Measurements from ENCODE around the gene ORC5.

ORC5 gene

GRCh38 chr7:104161244-104161643, 46.6 kb downstream of the ORC5 start:
- DNase-seq (ENCODE audit: low read depth), result no peak
- TF ChIP-seq, protein P1, sequence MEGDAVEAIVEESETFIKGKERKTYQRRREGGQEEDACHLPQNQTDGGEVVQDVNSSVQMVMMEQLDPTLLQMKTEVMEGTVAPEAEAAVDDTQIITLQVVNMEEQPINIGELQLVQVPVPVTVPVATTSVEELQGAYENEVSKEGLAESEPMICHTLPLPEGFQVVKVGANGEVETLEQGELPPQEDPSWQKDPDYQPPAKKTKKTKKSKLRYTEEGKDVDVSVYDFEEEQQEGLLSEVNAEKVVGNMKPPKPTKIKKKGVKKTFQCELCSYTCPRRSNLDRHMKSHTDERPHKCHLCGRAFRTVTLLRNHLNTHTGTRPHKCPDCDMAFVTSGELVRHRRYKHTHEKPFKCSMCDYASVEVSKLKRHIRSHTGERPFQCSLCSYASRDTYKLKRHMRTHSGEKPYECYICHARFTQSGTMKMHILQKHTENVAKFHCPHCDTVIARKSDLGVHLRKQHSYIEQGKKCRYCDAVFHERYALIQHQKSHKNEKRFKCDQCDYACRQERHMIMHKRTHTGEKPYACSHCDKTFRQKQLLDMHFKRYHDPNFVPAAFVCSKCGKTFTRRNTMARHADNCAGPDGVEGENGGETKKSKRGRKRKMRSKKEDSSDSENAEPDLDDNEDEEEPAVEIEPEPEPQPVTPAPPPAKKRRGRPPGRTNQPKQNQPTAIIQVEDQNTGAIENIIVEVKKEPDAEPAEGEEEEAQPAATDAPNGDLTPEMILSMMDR (IDR thresholded peaks at IDR 0.05; ENCODE audit: low read depth, low read length), result no peak
- TF ChIP-seq MYC (IDR thresholded peaks at IDR 0.05; ENCODE audit: low read depth, low read length), result no peak
- no peak overlapping the region for H3K4me3 ChIP-seq (ENCODE audit: low read depth, low read length)

DNA sequence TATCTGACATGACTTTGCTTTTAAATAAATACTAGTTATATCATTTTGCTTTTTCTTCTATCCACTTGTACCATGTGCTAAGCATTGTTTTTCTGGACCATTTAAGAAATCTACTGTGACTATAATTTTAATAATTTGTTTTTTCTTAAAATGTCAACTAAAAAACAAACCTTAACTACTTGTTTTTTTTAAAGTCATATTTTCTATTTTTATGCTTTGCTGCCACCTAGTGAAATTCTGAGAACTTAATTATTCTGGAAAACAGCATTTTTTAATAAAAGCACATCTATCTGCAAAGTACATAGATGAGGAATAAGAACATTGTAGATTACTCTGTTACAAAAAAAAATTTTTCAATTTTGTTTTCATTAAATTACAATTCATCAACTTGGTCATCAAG, 47.4 kb downstream of the ORC5 start:
- TF ChIP-seq, protein P2, sequence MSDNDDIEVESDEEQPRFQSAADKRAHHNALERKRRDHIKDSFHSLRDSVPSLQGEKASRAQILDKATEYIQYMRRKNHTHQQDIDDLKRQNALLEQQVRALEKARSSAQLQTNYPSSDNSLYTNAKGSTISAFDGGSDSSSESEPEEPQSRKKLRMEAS (IDR thresholded peaks at IDR 0.05; ENCODE audit: low read depth, low read length), result no peak
- TF ChIP-seq MYC (IDR thresholded peaks at IDR 0.05; ENCODE audit: low read depth, low read length) (no peak), POLR2A (IDR thresholded peaks at IDR 0.05; ENCODE audit: extremely low read depth, insufficient read length) (no peak)
- TF ChIP-seq, protein P1 (IDR thresholded peaks at IDR 0.05; ENCODE audit: low read depth, low read length), result no peak
- no peak overlapping the region for H3K4me3 ChIP-seq (ENCODE audit: low read depth, low read length)
- DNase-seq (ENCODE audit: low read depth), result peak; percentile 28

DNA sequence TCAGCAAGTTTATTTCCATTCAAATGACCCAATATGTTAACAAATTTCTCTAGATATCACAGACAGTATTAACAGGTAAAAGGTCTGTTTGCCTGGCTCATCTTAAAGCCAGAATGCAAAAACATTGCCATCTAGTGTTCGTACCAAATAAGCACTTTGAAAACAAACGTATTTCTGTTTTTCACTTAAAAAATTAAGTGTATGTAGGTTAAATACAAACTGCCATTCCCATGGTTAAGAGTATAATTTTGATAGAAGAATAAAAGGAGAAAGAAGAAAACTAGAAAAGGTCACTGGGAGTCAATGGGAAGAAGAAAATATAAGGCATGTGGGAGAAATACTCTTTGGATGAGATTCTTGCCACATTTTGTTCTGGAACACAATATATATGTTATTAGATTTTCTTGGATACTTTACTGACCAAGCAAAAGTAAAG, 51.0 kb downstream of the ORC5 start:
- TF ChIP-seq MYC (IDR thresholded peaks at IDR 0.05; ENCODE audit: low read depth, low read length) (no peak), POLR2A (IDR thresholded peaks at IDR 0.05; ENCODE audit: extremely low read depth, insufficient read length) (no peak)
- TF ChIP-seq, protein P2 (IDR thresholded peaks at IDR 0.05; ENCODE audit: low read depth, low read length), result no peak
- TF ChIP-seq, protein P1 (IDR thresholded peaks at IDR 0.05; ENCODE audit: low read depth, low read length), result peak; percentile 50
- peak; percentile 49 for DNase-seq (ENCODE audit: low read depth)
- H3K4me3 ChIP-seq (ENCODE audit: low read depth, low read length), result no peak overlapping the region

DNA sequence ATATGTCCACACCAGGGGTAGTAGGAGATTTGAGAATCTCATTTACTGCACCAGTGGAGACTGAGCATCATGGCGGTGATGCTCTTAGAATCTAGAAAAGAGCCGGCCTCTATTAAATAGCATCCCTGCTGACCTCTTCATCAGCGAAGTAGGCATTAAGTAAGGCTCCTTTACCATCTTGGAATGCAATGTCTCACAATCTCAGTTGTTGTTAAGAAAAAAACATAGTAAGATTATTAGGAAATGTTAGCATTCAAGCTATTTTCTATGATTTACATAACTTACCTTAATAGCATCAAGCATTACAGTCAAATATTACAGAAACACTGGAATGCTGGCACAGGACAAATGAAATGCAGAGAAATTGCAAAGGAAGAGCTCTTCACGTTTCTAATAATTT, 54.5 kb downstream of the ORC5 start:
- H3K4me3 ChIP-seq (ENCODE audit: low read depth, low read length), result no peak overlapping the region
- DNase-seq (ENCODE audit: low read depth), result no peak
- TF ChIP-seq POLR2A (IDR thresholded peaks at IDR 0.05; ENCODE audit: extremely low read depth, insufficient read length), result no peak
- no peak for TF ChIP-seq MYC (IDR thresholded peaks at IDR 0.05; ENCODE audit: low read depth, low read length)
- TF ChIP-seq, protein P1 (IDR thresholded peaks at IDR 0.05; ENCODE audit: low read depth, low read length), result no peak
- TF ChIP-seq, protein P2 (IDR thresholded peaks at IDR 0.05; ENCODE audit: low read depth, low read length), result no peak

DNA sequence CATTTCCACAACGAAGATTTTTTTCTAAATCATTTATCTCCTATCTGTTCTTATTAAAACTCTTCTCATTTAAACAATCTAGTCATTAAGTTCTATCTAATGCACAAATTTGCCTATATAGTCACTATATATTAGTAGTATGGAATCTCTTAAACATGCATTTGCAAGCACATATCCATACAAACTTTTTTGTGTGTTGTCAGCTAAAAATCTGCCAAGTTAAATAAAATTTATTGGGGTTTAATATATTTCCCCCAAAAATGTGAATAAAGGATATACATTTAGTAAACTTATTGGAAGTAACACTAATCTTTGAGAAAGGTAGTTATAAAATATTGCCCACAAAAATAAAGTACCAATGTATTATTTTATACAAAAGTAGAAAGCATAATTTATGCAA, 55.3 kb downstream of the ORC5 start:
- no peak overlapping the region for H3K4me3 ChIP-seq (ENCODE audit: low read depth, low read length)
- TF ChIP-seq, protein P2 (IDR thresholded peaks at IDR 0.05; ENCODE audit: low read depth, low read length), result no peak
- TF ChIP-seq, protein P1 (IDR thresholded peaks at IDR 0.05; ENCODE audit: low read depth, low read length), result no peak
- no peak for TF ChIP-seq MYC (IDR thresholded peaks at IDR 0.05; ENCODE audit: low read depth, low read length)
- TF ChIP-seq POLR2A (IDR thresholded peaks at IDR 0.05; ENCODE audit: extremely low read depth, insufficient read length), result no peak

DNA sequence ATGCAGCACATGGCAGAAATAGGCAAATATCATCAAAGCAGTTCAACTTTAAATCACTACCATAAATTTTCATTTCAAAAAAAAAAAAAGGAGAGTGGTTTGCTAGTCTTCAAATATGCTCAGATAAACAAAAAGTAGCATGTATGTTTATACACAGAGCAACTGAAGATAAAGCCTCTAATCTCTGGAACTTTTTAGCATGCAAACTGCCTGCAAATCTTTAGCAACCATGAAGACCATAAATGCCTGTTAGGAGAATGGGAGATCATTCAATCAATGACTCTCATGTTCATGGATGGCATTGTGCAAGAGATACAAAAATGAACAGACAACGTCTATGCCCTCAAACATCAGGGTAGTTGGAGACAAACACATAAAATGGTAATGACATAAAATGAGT, 57.3 kb downstream of the ORC5 start:
- H3K4me3 ChIP-seq (ENCODE audit: low read depth, low read length), result no peak overlapping the region
- TF ChIP-seq, protein P2 (IDR thresholded peaks at IDR 0.05; ENCODE audit: low read depth, low read length), result no peak
- TF ChIP-seq, protein P1 (IDR thresholded peaks at IDR 0.05; ENCODE audit: low read depth, low read length), result no peak
- TF ChIP-seq MYC (IDR thresholded peaks at IDR 0.05; ENCODE audit: low read depth, low read length), result no peak
- TF ChIP-seq POLR2A (IDR thresholded peaks at IDR 0.05; ENCODE audit: extremely low read depth, insufficient read length), result no peak
- no peak for DNase-seq (ENCODE audit: low read depth)

More for the DNA sequence above, 55.3 kb downstream of the ORC5 start:
- no peak for DNase-seq (ENCODE audit: low read depth)
